IMR-90 (cell line): Measurements from ENCODE around the gene FXN. TPM values are rescaled to one million over a fixed set of nuclear protein-coding genes. Genes with fewer than 3 reads are reported as not detected.

Experiments used
- ATAC-seq: fragments of 200-7000 bp; cut with Tn5 transposase; 2 replicates; pipeline ENCODE4 v1.9.1; 2020; ENCODE audit warnings: low read depth, mild to moderate bottlenecking, moderate library complexity
- BruUV-seq: library from RNA; stranded (reverse); fragments of 400-500 nt; replicated peaks from 2 replicates; lab custom pipeline; 2021; lab: Mats Ljungman, UMichigan
- CTCF ChIA-PET: fragments of 300-600 bp; formaldehyde crosslinking; extraction: SDS; loops from one replicate; lab custom pipeline; 2021; ENCODE audit warnings: antibody characterized with exemption; lab: Yijun Ruan, JAX
- POLR2A ChIA-PET: fragments of 300-600 bp; sonication (Branson Sonifier 250); formaldehyde crosslinking; loops from one replicate; lab custom pipeline; 2022; ENCODE audit warnings: antibody characterized with exemption; ENCODE audit not compliant: unreplicated experiment; lab: Charles Lee
- DNase-seq: peaks from one replicate; pipeline ENCODE4 v3.0.0; 2013
- H2AFZ ChIP-seq: replicated peaks from 2 replicates; pipeline ENCODE3; 2013; ENCODE audit warnings: low read length, mild to moderate bottlenecking; ENCODE audit not compliant: poor library complexity
- H2AK5ac ChIP-seq: 2 replicates; pipeline ENCODE4 v1.6.1; 2013; ENCODE audit warnings: low read depth, low read length, inconsistent platforms
- H2AK9ac ChIP-seq: replicated peaks from 2 replicates; pipeline ENCODE3; 2013; ENCODE audit warnings: mild to moderate bottlenecking, low read depth, low read length, moderate library complexity; ENCODE audit not compliant: poor library complexity
- H2BK120ac ChIP-seq: 2 replicates; pipeline ENCODE4 v1.6.1; 2013; ENCODE audit warnings: low read depth, low read length, inconsistent platforms
- H2BK15ac ChIP-seq: 3 replicates; pipeline ENCODE4 v1.6.1; 2013; ENCODE audit warnings: low read depth, low read length, inconsistent platforms
- H2BK20ac ChIP-seq: 2 replicates; pipeline ENCODE4 v1.6.1; 2013; ENCODE audit warnings: low read depth, mild to moderate bottlenecking, inconsistent platforms, low read length, moderate library complexity
- H2BK5ac ChIP-seq: 2 replicates; pipeline ENCODE4 v1.6.1; 2013; ENCODE audit warnings: mild to moderate bottlenecking, low read depth, low read length, inconsistent platforms; ENCODE audit not compliant: poor library complexity, severe bottlenecking
- H3K14ac ChIP-seq: replicated peaks from 2 replicates; pipeline ENCODE4 v1.6.1; 2013; ENCODE audit warnings: low read depth, low read length, inconsistent platforms
- H3K18ac ChIP-seq: 2 replicates; pipeline ENCODE4 v1.6.1; 2013; ENCODE audit warnings: low read depth, low read length, control low read depth
- H3K23ac ChIP-seq: 2 replicates; pipeline ENCODE4 v1.6.1; 2013; ENCODE audit warnings: low read depth, low read length, inconsistent platforms
- H3K27ac ChIP-seq: 2 replicates; pipeline ENCODE4 v1.5.1; 2013; ENCODE audit warnings: mild to moderate bottlenecking, control low read depth, low read length; ENCODE audit not compliant: insufficient read depth
- H3K27me3 ChIP-seq: 2 replicates; pipeline ENCODE4 v1.6.1; 2013; ENCODE audit warnings: low read length; ENCODE audit not compliant: control insufficient read depth, insufficient read depth
- H3K36me3 ChIP-seq: 2 replicates; pipeline ENCODE4 v1.6.1; 2013; ENCODE audit warnings: low read length, mixed read lengths; ENCODE audit not compliant: control insufficient read depth, insufficient read depth
- H3K4ac ChIP-seq: 2 replicates; pipeline ENCODE4 v1.6.1; 2013; ENCODE audit warnings: low read depth, low read length, inconsistent platforms
- H3K4me1 ChIP-seq: 2 replicates; pipeline ENCODE4 v1.6.1; 2013; ENCODE audit warnings: low read length, mixed read lengths; ENCODE audit not compliant: control insufficient read depth, insufficient read depth
- H3K4me2 ChIP-seq: 2 replicates; pipeline ENCODE4 v1.6.1; 2013; ENCODE audit warnings: low read depth, mild to moderate bottlenecking, control low read depth, low read length, moderate library complexity
- H3K4me3 ChIP-seq: 2 replicates; pipeline ENCODE4 v1.5.1; 2013; ENCODE audit warnings: low read depth, mild to moderate bottlenecking, control low read depth, low read length, moderate library complexity; ENCODE audit not compliant: insufficient read depth
- H3K56ac ChIP-seq: 2 replicates; pipeline ENCODE4 v1.6.1; 2013; ENCODE audit warnings: low read length, inconsistent platforms; ENCODE audit not compliant: insufficient read depth; ENCODE audit errors: extremely low read depth
- H3K79me1 ChIP-seq, 2 experiments: 2 replicates each; pipeline ENCODE4 v1.6.1; 2013; ENCODE audit warnings: low read length in 2 of 2, inconsistent platforms in 1 of 2, low read depth in 1 of 2
- H3K9ac ChIP-seq: 2 replicates; pipeline ENCODE4 v1.6.1; 2013; ENCODE audit warnings: low read depth, low read length, control low read depth
- H3K9me1 ChIP-seq: 2 replicates; pipeline ENCODE4 v1.6.1; 2013; ENCODE audit warnings: low read length, inconsistent platforms; ENCODE audit not compliant: insufficient read depth
- H3K9me3 ChIP-seq: 2 replicates; pipeline ENCODE4 v1.6.1; 2013; ENCODE audit warnings: low read length; ENCODE audit not compliant: control insufficient read depth, insufficient read depth
- H4K20me1 ChIP-seq: 2 replicates; pipeline ENCODE4 v1.6.1; 2013; ENCODE audit warnings: low read length, inconsistent platforms; ENCODE audit not compliant: insufficient read depth
- H4K5ac ChIP-seq: 2 replicates; pipeline ENCODE4 v1.6.1; 2013; ENCODE audit warnings: mild to moderate bottlenecking, low read depth, low read length, control low read depth
- H4K8ac ChIP-seq, 2 experiments: 2 replicates each; pipeline ENCODE4 v1.6.1; 2013; ENCODE audit warnings: low read depth in 2 of 2, low read length in 2 of 2, control low read depth in 1 of 2, inconsistent platforms in 1 of 2
- H4K91ac ChIP-seq: 2 replicates; pipeline ENCODE4 v1.6.1; 2013; ENCODE audit warnings: low read depth, low read length, inconsistent platforms; ENCODE audit not compliant: insufficient read depth
- BHLHE40 ChIP-seq: fragments of 150-350 bp; IDR thresholded peaks from 2 replicates; pipeline ENCODE4 v1.6.1; 2016; ENCODE audit warnings: mild to moderate bottlenecking, low read depth, low read length
- CEBPB ChIP-seq: IDR thresholded peaks from 2 replicates; pipeline ENCODE4 v1.6.1; 2012; ENCODE audit warnings: low read depth, low read length, improper control_type of control experiment
- POLR2A ChIP-seq: IDR thresholded peaks from 2 replicates; pipeline ENCODE4 v1.6.1; 2012; ENCODE audit warnings: mild to moderate bottlenecking, low read depth, low read length
- RCOR1 ChIP-seq: IDR thresholded peaks from 2 replicates; pipeline ENCODE4 v1.6.1; 2012; ENCODE audit warnings: mild to moderate bottlenecking, low read length, improper control_type of control experiment; ENCODE audit not compliant: insufficient replicate concordance
- RFX5 ChIP-seq: IDR thresholded peaks from 2 replicates; pipeline ENCODE4 v1.8.0; 2012; ENCODE audit warnings: low read depth, mild to moderate bottlenecking, low read length, moderate library complexity
- dilution Hi-C: fragments of 300-500 bp; cut with HindIII; formaldehyde crosslinking; loops from one replicate; pipeline ENCODE4 v1.14.3; 2018; ENCODE audit warnings: low sequenced_read_pairs; ENCODE audit not compliant: unreplicated experiment
- in situ Hi-C: fragments of 300-500 bp; cut with MboI; formaldehyde crosslinking; loops from 3 replicates; pipeline ENCODE4 v1.14.3; 2019; ENCODE audit warnings: low sequenced_read_pairs, inconsistent platforms, mixed read lengths
- intact Hi-C: fragments of 100-400 bp; cut with micrococcal nuclease; formaldehyde crosslinking; loops from 2 replicates; pipeline ENCODE4 v1.10.0; 2022
- polyA plus RNA-seq, 3 experiments: library from polyadenylated mRNA; depleted of rRNA; stranded (reverse); fragments of >200 nt; gene quantifications; 2 replicates each; pipeline ENCODE4 v1.2.3, GENCODE V29; 2012; ENCODE audit warnings: low replicate concordance in 1 of 3
- total RNA-seq: library from RNA; depleted of rRNA; stranded (reverse); fragments of >200 nt; gene quantifications from 2 replicates; pipeline ENCODE4 v1.2.3, GENCODE V29; 2012
- TF ChIP-seq, protein P1 (sequence below): conservative IDR thresholded peaks from 2 replicates; pipeline ENCODE4 v1.5.1; 2012; ENCODE audit warnings: mild to moderate bottlenecking, low read depth, low read length, improper control_type of control experiment

FXN gene
- total and polyA plus RNA-seq, 2 of the 4 experiments (the other 2 are of a cell fraction), result 3.9 to 18.1 TPM

DNA sequence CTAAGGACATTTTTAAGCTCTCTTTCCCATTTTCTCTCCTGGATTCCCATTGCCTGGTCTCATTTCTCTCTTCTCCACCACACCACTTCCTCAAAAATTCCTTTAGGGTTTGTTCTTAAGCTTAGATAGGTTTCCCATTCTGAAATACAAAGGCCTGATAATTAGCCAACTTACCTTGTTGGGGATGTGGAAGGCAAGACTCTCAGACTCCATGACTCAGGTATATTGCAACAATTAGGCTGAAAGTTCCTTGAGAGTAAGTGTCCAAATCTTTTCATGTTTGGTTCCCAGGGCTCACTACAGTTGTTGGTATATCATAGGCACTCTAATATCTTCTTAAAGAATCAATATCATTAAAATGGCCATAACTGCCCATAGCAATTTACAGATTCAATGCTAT lies 43.6 kb downstream of the FXN start:
- no peak overlapping the region for H3K4me2 ChIP-seq
- in situ Hi-C loops, result no loop called here
- no peak overlapping the region for H2AK9ac ChIP-seq
- no peak overlapping the region for H3K18ac ChIP-seq
- no peak overlapping the region for H4K91ac ChIP-seq
- dilution Hi-C loops, result no loop called here
- peaks cover 4% of the 10 kb centered on the region; the same call in 1 of the 2 replicates for H3K4me1 ChIP-seq
- H2BK20ac ChIP-seq, result no peak overlapping the region
- no peak for TF ChIP-seq BHLHE40
- no peak for TF ChIP-seq POLR2A
- TF ChIP-seq RCOR1, result no peak
- TF ChIP-seq, protein P1, sequence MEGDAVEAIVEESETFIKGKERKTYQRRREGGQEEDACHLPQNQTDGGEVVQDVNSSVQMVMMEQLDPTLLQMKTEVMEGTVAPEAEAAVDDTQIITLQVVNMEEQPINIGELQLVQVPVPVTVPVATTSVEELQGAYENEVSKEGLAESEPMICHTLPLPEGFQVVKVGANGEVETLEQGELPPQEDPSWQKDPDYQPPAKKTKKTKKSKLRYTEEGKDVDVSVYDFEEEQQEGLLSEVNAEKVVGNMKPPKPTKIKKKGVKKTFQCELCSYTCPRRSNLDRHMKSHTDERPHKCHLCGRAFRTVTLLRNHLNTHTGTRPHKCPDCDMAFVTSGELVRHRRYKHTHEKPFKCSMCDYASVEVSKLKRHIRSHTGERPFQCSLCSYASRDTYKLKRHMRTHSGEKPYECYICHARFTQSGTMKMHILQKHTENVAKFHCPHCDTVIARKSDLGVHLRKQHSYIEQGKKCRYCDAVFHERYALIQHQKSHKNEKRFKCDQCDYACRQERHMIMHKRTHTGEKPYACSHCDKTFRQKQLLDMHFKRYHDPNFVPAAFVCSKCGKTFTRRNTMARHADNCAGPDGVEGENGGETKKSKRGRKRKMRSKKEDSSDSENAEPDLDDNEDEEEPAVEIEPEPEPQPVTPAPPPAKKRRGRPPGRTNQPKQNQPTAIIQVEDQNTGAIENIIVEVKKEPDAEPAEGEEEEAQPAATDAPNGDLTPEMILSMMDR, result no peak
- TF ChIP-seq CEBPB, result no peak
- no peak for TF ChIP-seq RFX5
- H3K23ac ChIP-seq, result no peak overlapping the region
- no peak overlapping the region for H3K56ac ChIP-seq
- no peaks in the 10 kb centered on the region for H3K36me3 ChIP-seq
- H3K14ac ChIP-seq, result no peak overlapping the region
- no peak overlapping the region for H2BK5ac ChIP-seq
- no peak overlapping the region for H3K27ac ChIP-seq
- no peak overlapping the region for H3K4me3 ChIP-seq
- H3K9me3 ChIP-seq, result no peaks in the 10 kb centered on the region
- H4K8ac ChIP-seq, result no peak overlapping the region
- H3K79me1 ChIP-seq, result no peaks in the 10 kb centered on the region
- BruUV-seq, result no TSS peak
- H2AFZ ChIP-seq, result no peak overlapping the region
- CTCF ChIA-PET, result no interaction called here
- H4K5ac ChIP-seq, result no peak overlapping the region
- intact Hi-C loops, result no loop called here
- no peaks in the 10 kb centered on the region for H3K27me3 ChIP-seq
- H3K9ac ChIP-seq, result no peak overlapping the region
- no peak overlapping the region for H3K4ac ChIP-seq
- H2BK15ac ChIP-seq, result no peak overlapping the region
- no peaks in the 10 kb centered on the region for H3K9me1 ChIP-seq
- H2BK120ac ChIP-seq, result no peak overlapping the region
- H2AK5ac ChIP-seq, result no peak overlapping the region
- POLR2A ChIA-PET, result no interaction called here
- ATAC-seq (no peak), DNase-seq (no peak)
- H4K20me1 ChIP-seq, result no peaks in the 10 kb centered on the region
